CD4-positive, alpha-beta T cell treated with Interleukin-15 for 1 hour (primary cell): Measurements from ENCODE around the gene LRWD1.

Source experiments
- DNase-seq: peaks from one replicate; pipeline ENCODE4 v3.0.0-alpha.2; 2020

Gene LRWD1

DNA sequence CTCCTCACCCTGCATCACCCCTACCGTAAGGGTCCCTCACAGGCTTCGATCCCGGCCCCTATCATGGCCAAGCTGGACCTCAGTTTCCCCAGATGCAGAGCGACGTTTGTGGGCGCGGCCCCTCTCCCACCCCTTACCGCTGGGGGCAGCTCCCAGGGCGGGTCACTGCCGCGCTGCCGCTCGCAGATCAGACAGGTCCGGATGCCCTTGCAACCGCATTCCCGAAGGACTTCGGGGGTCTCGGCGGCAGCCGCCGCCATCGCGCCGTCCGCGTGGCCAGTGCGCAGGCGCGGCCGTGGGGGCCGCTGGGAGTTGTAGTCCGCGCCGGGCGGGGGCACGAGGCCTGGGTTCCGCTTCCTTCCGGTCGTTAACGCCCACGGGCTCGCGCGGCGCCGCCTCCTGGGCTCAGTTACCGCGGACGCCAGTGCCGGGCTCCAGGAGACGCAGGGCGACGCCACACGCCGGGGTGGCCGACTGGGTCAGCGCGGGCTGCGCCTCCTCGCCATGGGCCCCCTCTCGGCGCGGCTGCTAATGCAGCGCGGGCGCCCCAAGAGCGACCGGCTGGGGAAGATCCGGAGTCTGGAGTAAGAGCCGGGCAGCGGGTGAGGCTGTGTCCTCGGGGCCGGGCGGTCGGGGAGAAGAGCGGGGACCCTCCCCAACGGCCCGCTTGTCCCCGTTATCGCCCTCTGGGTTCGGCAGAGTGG, at the start of gene LRWD1, which contains the start of gene ALKBH4:
Gene LRWD1 (plus strand): TSS at position 408 of the 704 bp plus-strand sequence. CDS start 97 bp downstream, at position 505.
Gene ALKBH4 (minus strand): TSS at position 287 of the 704 bp plus-strand sequence. CDS start 27 bp downstream, at position 260.
- peak; percentile 94 for DNase-seq

DNA sequence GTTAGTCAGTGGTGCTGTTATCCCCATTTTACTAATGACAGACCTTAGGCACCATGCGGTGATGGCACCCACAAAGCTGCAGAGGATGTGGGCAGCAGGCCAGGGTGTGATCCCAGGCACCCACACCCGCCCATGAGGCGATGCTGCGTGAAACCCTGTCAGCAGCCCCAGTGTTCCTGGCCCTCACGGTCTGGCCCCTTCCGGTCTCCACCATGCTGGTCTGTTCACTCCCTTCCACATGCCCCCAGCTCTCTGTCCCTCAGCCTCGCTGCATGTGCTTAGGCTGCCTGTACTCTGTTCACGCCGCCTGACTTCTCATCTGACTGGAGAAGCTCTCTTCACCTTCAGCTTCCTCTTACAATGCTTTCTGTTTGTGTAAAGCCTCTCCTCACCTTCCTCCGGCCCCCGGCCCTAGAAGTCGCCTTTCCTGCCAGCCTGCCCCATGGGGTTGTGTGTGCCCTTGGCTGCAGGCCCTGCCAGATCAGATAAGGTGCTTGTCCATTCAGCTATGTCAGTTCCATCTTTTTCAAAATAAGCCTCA, 49.0 kb upstream of the LRWD1 start:
- DNase-seq, result peak; percentile 63

DNA sequence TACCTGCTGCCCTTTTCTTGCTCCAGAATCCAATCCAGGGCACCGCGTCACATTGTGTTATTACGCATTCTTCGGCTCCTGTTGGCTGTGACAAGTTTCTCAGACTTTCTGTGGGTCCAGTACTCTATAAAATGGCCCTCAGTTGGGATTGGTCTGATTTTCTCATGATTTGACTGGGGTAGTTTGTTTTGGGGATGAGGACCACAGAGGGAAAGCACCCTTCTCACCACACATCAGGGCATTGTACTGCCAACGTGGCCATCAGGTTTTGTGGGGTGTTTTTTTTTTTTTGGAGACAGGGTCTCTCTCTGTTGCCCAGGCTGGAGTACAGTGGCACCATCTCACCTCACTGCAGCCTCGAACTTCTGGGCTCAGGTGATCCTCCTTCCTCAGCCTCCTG, 48.4 kb upstream of the LRWD1 start:
- DNase-seq, result no peak

DNA sequence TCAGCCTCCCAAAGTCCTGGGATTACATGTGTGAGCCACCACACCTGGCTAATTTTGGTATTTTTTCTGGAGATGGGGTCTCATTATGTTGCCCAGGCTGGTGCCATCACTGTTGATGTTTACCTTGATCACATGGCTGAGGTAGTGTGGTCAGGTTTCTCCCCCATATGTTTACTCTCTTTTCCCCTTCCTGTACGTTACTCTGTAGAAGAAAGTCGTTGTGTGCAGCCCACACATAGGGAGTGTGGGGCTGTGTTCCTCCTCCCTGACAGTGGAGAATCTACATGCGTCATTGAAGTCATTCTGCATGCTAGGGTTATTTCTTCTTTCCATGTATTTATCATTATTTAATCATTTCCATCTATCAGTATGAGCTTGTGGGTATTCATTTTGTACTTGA, 47.7 kb upstream of the LRWD1 start:
- peak; percentile 35 for DNase-seq

DNA sequence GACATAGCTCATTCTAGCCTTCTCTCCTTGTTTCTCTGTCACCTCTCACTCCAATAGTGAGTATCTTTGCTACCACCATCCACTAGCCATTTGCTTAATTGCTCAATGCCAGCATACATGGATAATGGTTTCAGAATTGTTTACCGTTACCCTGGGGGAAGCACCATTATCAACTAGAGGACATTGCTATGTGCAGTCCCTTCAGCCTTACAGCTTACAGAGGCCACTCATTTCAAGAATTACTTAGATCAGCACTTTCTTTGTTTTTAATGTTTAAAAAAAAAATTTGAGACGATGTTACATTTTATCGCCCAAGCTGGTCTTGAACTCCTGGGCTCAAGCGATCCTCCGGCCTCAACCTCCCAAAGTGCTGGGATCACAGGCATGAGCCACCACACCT, 46.2 kb upstream of the LRWD1 start:
- no peak for DNase-seq

DNA sequence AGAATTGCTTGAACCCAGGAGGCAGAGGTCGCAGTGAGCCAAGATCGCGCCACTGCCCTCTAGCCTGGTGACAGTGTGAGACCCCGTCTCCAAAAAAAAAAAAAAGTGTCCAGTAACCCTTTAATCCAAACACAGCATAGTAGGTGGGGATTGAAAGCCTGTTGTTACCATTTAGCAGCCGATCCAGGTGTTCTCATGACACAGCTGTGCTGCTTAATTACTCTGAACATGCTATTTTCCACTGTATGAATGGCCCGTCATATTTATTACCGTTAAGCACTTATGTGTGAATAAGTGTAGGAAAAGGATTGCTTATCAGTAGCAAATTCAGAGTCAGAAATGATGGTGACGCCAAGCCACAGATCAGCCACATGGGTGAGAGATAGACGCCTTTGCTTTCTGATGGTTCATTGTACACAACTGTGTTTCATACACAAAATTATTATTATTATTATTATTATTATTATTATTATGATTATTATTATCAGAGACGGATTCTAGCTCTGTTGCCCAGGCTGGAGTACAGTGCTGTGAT, 43.0 kb upstream of the LRWD1 start:
- no peak for DNase-seq

DNA sequence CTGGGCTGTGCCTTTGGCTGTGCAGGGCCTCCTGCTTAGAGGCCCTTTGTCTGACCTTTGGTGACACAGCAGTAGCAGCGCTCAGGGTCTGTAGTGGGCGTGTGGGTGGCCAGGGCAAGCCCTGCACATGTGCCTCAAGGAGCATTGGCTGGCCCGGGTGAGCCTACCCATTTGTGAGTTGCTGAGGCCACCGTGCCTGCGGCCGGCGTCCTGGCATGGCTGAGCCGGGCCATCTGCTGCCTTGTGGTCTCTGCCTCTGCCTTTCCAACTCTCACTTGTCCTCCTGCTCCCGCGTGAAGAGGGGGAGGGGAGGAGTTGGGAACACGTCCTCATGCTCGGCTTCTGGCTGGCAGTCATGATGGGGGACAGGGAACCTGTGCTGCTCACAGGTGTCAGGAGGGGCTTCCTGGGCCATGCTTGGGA, 40.6 kb upstream of the LRWD1 start:
- no peak for DNase-seq

DNA sequence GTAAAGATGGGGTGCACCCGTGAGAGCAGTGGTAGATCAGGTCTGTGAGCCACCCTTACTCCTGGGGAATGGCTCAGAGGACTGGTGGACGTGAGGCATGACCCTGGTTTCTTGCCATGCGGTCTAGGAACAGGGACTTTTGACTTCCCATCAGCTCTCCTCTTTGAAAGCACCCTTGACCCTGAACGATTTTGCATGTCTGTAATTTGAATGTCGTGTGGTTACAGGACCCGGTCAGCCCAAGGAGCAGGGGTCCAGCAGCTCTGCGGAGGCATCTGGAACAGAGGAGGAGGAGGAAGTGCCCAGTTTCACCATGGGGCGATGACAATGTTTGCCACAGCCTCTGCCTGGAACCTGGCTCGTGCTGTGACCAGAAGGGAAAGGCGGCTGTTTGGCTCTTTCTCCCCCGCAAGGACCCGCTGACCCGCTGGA, 40.0 kb upstream of the LRWD1 start:
- DNase-seq, result peak; percentile 36

DNA sequence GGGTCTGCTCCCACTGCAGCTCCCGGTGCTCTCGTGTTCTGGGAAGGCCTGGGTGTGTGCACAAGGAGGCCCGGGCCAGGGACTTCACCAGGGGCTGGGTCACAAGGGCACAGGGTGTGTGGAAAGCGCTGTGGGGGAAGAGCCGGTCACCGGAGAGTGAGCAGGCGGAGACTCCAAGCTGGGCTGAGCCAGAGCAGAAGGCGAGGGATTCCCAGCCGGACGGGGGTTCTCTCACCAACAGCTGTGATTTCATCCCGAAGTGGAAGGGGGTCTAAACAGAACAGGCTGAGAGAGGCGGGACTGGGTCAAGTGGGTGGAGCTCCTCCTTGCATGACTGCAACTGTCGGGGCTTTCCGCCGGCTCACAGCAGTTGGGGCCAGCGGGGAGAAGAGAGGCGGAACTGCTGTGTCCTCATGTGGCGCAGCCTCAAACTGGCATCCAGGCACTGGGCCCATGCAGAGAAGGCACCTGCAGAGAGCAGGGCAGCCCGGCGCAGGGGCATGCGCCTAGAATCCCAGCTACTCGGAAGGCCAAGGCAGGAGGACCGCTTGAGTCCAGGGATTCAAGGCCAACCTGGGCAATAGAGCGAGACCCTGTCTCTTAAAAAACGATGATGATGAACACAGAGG, 39.0 kb upstream of the LRWD1 start:
- peak; percentile 94 for DNase-seq

DNA sequence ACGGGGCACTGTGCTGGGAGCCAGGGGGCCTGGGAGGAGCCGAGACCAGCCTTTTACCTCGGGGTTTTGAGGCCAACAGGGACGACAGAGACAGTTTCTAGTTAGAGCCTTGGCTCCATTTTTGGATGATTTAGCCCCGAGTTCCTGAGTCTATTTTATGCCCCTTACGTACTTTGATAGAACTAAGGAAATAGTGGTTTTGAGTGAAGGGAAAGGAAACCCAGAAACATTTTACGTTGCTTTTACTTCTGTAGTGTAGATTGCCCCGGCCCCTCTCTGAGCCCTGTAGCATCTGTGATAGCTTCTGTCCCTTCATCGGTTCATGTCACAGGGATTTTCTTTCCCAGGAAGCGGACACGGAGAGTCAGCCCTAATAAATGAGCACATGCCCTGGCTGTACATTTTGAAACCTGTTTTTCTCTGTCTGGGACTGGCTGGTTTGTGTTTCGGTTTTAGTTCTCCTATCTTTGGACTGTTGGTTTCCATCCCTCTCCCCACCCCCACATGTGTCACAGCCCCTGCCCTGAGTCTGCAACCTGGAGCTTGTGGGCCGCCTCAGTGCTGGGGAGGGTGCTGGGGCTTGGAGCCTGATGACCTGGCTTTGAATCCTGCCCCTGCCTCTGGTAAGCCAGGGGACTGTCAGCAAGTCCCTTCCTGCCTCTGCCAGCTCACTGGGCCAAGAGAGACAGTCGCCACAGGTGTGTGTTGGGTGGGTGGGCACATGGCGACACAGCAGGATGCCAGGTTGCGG, 38.3 kb upstream of the LRWD1 start:
- peak; percentile 85 for DNase-seq

DNA sequence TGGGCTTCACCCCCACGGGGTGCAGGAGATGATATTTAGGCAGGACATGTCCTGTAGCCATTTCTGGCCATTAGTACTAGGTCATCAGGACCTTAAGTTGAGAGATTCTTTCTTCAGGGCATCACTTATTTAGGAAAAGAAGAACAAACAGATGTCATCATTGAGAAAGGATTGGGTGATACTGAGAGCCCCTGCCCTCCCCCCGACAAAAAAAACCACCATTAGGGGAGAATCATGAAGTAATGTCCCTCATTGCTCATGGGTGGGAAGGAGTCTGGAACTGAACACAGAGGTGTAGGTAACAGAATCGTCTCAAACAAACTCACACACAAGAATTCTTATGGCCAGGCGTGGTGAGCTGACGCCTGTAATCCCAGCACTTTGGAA, 37.8 kb upstream of the LRWD1 start:
- DNase-seq, result no peak

DNA sequence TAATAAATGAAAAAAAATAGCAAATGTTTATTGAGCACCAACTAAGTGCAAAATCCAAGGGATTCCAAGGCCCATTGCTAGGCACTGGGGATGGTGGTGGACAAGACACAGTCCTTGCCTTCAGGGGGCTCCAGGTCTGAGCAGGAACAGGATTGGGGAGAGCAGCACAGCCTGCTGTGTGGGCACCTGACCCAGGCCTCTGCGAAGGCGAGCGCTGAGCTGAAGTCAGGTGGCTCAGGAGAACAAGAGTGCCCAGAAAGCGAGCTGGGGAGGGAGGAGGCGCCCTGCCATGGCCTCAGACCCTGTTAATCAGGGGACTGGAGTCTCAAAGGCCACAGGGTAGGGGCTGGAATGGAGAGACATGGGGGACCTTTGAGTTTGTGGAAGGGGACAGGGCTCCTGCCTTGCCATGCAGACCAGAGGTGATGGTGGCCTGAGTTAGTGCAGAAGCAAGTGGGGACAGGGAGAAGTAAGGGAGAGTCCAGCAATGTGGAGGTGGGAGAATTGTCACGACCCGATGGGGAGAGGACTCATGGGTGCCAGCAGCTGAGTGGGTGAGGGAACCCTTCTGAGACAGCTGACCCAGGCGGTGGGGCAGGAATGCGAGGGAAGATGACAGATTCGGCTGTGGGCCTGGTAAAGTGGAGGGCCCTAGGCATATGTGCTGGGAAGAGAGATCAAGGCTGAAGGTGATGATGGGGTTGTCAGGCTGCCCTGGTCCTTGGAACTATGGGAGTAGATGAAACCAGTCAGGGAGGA, 35.5 kb upstream of the LRWD1 start:
- DNase-seq, result no peak

DNA sequence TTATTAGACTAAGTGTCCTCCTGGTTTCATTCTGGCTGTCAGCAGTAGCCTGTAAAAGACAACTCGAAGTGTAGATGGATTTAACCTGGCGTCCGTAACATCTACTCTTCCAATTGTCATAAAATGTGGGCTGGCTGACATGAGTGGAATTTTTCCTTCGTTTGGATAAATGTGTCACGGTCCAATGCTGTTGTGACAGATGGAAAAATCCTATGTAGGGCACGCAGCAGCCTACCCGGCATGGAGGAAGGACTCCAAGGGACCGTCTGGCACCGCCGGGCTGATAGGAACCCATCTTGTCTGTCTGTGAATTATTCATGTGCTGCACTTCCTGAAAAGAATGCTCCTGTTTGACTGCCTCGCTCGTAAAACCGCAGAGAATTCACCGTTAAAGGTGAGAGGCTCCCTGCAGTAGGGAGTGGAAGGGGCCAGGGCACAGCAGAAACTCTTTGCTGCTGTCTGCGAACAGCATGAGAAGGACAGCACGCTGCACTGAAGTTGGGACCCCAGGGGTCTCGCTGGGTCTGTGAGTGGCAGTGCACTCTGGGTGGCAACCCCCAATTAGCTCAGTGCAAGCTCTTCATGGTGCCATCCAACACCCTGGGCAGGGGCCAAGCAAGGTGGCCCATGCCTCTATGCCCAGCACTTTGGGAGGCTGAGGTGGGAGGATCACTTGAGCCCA, 33.0 kb upstream of the LRWD1 start:
- peak; percentile 79 for DNase-seq

DNA sequence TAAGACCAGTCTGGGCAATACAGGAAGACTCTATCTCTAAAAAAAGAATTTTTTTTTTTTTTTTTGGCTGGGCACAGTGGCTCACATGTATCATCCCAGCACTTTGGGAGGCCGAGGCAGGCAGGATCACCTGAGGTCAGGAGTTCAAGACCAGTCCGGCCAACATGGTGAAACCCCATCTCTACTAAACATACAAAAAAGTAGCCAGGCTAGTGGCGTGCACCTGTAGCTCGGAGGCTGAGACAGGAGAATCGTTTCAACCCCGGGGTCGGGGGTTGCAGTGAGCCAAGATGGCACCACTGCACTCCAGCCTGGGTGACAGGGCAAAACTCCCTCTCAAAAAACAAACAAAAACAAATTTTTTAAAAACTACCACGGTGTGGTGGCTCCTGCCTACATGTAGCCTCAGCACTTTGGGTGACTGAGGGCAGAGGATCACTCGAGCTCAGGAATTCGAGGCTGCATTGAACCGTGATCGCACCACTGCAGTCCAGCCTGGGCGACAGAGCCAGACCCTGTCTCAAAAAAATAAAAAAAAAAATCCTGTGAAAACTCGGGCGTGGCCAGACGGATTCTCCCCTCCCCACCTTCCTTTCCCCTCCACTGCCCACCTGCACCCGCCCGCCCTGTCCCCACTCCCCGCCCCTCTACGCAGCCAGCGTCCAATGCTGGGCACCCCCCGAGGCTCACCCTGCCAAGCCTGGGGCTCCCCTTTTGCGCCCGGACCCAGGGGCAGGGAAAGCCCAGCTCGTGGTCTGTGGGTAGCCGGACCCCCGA, 32.2 kb upstream of the LRWD1 start:
- peak; percentile 71 for DNase-seq

DNA sequence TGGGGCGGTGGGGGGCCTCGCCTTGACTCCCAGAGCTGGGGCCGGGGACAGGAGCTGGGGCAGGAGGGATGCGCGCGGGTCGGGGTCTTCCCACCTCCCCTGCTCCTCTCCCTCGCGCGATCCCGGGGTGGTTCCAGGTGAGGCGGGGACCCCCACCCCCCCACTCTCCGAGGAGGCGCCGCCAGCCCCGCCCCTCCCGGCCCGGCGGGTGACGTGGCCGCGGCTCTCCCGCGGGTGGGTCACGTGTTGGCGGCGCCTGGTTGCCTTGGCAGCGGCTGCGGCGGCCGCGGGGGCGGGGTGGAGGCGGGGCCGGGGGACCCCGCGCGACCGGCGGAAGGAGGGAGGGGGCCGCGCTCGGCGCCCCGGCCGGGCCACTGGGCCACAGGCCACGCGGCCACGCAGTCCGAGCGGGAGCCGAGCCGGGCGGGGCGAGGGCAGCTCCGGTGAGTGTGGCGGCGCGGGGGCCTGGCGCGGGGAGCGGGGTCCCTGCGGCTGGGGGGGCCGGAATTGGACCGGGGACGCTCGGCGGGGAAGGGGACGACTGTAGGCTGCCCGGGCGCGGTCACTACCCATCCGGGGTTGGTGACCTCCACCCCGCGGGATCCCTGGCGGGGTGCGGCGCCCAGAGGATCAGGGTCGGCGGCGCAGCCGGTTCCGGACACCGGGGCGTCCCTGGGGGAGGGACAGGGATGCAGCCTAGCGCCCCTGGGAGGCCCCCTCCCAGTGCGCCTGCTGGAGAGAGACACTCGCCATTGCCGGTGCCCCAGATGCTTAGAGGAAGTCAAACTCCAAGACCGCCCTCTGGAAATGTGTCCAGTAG, 31.4 kb upstream of the LRWD1 start, which contains the start of gene ORAI2:
Gene ORAI2 (plus strand): TSS at position 357 of the 820 bp plus-strand sequence. CDS start 5,382 bp downstream, outside the sequence.
- peak; percentile 90 for DNase-seq

DNA sequence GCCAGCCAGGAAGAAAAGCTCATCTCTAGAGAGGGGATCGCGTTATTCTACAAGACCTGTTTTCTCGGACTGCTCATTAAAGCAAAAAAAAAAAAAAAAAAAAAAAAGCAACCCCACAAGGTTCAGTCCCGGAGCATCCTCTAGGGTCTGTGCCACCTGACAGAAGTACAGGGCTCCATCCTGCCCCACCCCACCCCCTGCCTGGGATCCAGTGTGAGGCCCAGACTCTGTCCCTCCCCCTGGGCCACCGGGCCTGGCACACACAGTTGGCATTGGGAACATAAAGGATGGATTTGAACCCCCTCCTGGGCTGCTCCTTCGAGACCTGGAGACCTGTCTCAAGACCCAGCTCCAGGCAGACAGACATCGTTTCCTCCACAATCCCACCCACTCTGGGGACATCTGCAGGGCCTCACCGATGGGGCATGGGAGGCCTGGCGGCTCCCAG, 30.7 kb upstream of the LRWD1 start:
- DNase-seq, result no peak

DNA sequence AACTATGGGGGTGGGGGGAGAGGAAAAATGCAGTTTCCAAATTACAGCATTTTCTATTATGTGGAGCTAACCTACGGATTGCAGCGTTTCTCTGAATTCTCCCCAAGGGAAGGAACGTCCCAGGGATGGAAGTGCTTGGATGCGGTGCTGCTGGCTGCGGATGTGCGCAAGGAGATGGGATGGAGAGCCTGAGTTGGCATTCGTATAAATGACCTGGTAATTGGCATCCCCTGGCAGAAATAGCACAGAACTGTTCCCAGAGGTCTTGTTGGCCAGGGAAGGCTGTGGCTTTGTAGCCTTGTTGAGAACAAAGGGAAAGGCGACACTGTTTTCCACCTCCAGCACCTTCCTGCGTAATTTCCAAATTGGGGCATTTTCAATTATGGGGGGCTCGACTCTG, 28.7 kb upstream of the LRWD1 start:
- no peak for DNase-seq

DNA sequence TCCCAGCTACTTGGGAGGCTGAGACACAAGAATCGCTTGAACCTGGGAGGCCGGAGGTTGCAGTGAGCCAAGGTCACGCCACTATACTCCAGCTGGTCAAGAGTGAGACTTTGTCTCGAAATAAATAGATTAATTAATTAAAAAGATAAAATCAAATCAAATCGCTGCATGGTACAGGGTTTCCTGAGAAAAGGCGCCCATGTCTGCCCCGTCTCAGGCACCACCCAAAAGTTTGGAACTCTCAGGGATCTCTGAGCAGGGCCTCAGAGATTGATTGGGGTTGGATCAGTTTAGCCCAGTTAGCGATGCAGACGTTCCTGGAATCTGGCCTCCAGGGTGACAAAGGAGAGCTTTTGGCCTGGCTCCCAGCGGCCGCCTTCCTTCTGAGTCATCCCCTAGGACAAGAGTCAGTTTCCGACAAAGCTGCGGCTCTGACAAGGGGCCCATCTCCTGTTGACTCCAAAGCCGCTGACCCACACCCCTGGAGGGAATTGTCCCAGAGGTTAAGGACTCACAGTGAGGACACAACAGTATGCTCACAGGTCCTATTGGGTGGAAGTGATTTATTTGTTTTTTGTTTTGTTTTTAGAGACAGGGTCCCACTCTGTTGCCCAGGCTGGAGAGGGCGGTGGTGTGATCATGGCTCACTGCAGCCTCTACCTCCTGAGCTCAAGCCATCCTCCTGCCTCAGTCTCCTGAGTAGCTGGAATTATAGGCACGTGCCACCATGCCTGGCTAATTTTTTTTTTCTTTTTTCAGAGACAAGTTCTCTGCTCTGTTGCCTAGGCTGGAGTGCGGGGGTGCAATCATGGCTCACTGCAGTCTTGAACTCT, 24.6 kb upstream of the LRWD1 start:
- DNase-seq, result no peak
